ENCODE measurements around the gene EPB41L2. TPM values are rescaled to one million over a fixed set of nuclear protein-coding genes. Genes with fewer than 3 reads are reported as not detected.

The EPB41L2 gene
- total RNA-seq, 4 donors from 2014 or later: 60.1 to 87.2 (median 67.4) TPM

DNA sequence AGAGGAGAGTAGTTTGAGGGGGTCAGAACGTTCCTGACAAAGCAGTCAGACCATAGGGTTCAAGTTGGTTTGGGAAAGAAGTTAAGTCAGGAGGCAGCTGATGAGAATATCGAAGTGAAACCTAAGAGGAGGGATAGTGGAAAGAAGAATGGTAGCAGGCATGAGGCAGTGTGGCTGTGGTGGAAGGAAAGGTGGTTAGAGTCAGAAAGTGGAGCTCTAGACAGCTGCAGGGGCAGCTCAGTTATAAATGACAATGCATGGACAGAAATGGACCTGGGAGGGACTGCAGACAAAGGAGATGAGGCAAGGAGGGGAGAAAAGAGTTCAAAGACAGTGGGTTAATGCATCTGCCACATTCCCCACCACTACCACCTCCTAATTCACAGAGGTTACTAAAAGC lies 169.3 kb downstream of the EPB41L2 start:
- Histone ChIP-seq H3K36me3 (peaks cover 0 to 49% (median 13%) of the 10 kb centered on the region in 4 donors), H3K27me3 (no peaks in the 10 kb centered on the region), H3K27ac (replicated peaks in 1 of 4) (no peak overlapping the region), H3K9me3 (no peaks in the 10 kb centered on the region), H3K4me3 (no peak overlapping the region), H3K4me1 (peaks cover 0 to 9% (median 2%) of the 10 kb centered on the region in 4 donors)
- DNase-seq (ENCODE audit: extremely low spot score): no peak
- WGBS: 73% methylated on average over 2 of the region's 2 CpGs
- intact Hi-C loops (cut with DNase I): no loop called here
- TF ChIP-seq POLR2A (IDR thresholded peaks at IDR 0.05; ENCODE audit: low read depth) (no peak), EP300 (IDR thresholded peaks at IDR 0.05) (no peak), POLR2AphosphoS5 (IDR thresholded peaks at IDR 0.05) (no peak)
- TF ChIP-seq, protein P1, sequence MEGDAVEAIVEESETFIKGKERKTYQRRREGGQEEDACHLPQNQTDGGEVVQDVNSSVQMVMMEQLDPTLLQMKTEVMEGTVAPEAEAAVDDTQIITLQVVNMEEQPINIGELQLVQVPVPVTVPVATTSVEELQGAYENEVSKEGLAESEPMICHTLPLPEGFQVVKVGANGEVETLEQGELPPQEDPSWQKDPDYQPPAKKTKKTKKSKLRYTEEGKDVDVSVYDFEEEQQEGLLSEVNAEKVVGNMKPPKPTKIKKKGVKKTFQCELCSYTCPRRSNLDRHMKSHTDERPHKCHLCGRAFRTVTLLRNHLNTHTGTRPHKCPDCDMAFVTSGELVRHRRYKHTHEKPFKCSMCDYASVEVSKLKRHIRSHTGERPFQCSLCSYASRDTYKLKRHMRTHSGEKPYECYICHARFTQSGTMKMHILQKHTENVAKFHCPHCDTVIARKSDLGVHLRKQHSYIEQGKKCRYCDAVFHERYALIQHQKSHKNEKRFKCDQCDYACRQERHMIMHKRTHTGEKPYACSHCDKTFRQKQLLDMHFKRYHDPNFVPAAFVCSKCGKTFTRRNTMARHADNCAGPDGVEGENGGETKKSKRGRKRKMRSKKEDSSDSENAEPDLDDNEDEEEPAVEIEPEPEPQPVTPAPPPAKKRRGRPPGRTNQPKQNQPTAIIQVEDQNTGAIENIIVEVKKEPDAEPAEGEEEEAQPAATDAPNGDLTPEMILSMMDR (IDR thresholded peaks at IDR 0.05): no peak

DNA sequence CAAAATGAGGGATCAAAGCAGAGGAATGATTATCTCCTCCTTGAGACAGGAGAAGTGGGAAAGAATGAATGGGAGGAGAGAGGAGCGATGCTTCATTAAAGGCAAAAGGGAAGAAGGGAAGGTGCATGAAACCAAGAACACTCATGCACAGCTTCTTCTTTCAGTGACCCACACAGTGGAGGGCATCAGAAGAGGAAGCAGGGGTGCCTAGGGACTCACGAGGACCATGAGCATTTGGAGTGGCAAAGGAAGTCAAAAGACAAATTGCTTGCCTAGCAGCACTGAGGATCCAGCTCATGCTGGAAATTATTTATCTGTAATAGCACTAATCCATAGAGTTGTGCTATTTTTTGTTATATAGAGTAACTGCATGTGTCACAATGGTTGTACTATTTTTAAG lies 169.8 kb downstream of the EPB41L2 start:
- DNase-seq (ENCODE audit: extremely low spot score): no peak
- H3K4me1 ChIP-seq: peaks cover 0 to 9% (median 2%) of the 10 kb centered on the region in 4 donors
- no peaks in the 10 kb centered on the region for H3K27me3 ChIP-seq
- H3K9me3 ChIP-seq: no peaks in the 10 kb centered on the region
- H3K27ac ChIP-seq (replicated peaks in 1 of 4): no peak overlapping the region
- no peak for TF ChIP-seq POLR2AphosphoS5 (IDR thresholded peaks at IDR 0.05)
- TF ChIP-seq, protein P1 (IDR thresholded peaks at IDR 0.05): no peak
- TF ChIP-seq POLR2A (IDR thresholded peaks at IDR 0.05; ENCODE audit: low read depth): no peak
- no peak for TF ChIP-seq EP300 (IDR thresholded peaks at IDR 0.05)
- WGBS: 76% methylated on average over 2 of the region's 2 CpGs
- H3K36me3 ChIP-seq: peaks cover 0 to 46% (median 11%) of the 10 kb centered on the region in 4 donors
- intact Hi-C loops (cut with DNase I): no loop called here
- no peak overlapping the region for H3K4me3 ChIP-seq

DNA sequence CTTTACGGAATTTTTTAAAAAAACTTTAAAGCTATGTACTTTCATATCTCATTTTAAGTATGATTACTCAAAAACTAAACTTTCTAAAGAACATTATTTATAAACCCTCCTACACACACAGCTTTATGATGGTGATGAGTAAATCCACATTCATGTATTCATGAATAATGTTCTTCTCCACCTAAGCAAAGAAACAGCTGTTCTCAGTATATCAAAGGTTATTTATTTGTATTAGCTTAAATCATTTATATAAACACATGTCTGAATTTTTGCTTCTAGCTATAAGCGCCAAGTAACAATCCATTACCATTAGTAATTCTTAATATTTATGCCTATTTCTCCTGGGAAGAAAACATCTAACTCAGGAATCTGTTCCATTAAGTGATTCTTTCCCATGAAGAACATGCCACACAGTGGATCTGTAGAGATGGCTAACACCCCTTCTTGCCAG lies 172.5 kb downstream of the EPB41L2 start:
- Histone ChIP-seq H3K4me1 (peaks cover 0 to 7% (median 2%) of the 10 kb centered on the region in 4 donors), H3K9me3 (no peaks in the 10 kb centered on the region), H3K36me3 (peaks cover 0 to 45% (median 11%) of the 10 kb centered on the region in 4 donors), H3K27ac (replicated peaks in 1 of 4) (peak overlapping the region in 1 of 4 donors; percentile 6), H3K27me3 (no peaks in the 10 kb centered on the region), H3K4me3 (no peak overlapping the region)
- DNase-seq (ENCODE audit: extremely low spot score): no peak
- intact Hi-C loops (cut with DNase I): no loop called here
- TF ChIP-seq POLR2A (IDR thresholded peaks at IDR 0.05; ENCODE audit: low read depth) (no peak), EP300 (IDR thresholded peaks at IDR 0.05) (no peak)
- 48% methylated on average over 2 of the region's 2 CpGs for WGBS

DNA sequence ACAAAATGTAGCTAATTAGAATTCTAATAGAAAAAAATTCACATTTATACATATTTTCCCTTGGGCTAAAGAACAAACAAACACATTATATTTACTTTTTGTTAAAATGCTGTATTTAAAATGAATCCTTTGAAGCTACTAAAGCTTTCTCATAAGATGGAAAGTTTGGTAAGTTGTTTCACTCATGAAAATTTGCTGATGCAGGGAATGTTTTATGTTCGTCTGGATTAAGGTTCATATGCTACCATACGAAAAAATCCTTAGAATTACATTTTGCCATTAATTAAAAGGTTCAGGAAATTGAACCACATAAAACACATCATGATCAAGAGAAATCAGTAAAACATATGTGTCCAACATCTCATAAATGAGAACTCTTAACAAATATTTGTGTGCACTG lies 173.6 kb downstream of the EPB41L2 start:
- H3K4me1 ChIP-seq: peaks cover 0 to 5% (median 2%) of the 10 kb centered on the region in 4 donors
- no peaks in the 10 kb centered on the region for H3K9me3 ChIP-seq
- no peak overlapping the region for H3K27ac ChIP-seq (replicated peaks in 1 of 4)
- no peak overlapping the region for H3K4me3 ChIP-seq
- no peaks in the 10 kb centered on the region for H3K27me3 ChIP-seq
- DNase-seq (ENCODE audit: extremely low spot score): no peak
- H3K36me3 ChIP-seq: peaks cover 0 to 41% (median 14%) of the 10 kb centered on the region in 4 donors
- no peak for TF ChIP-seq POLR2AphosphoS5 (IDR thresholded peaks at IDR 0.05)
- TF ChIP-seq, protein P1 (IDR thresholded peaks at IDR 0.05): no peak
- TF ChIP-seq EP300 (IDR thresholded peaks at IDR 0.05): no peak
- TF ChIP-seq POLR2A (IDR thresholded peaks at IDR 0.05; ENCODE audit: low read depth): no peak
- 93% methylated on average over 2 of the region's 2 CpGs for WGBS
- intact Hi-C loops (cut with DNase I): loop anchor here (5.0 kb wide), 1 partner anchor 173 kb away; the partner anchor contains the start of gene EPB41L2

DNA sequence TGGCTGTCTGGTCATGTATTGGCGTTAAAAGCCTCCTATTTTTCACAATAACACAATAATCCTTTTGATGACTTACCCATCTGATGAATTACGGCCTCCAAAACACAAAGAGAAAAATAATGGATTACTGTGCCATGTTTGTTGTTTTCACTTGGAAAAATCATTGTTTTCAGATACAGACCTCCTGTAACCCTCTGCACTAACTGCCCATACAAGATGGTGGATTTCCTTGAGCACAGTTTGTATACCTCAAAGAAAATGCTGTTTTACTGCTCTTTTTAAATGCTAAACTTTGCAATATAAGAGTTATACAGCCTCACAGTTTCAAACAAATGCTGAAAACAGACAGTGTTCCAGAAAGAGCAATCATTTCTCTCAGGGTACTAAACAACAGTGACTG lies 174.8 kb downstream of the EPB41L2 start:
- Histone ChIP-seq H3K36me3 (peaks cover 0 to 37% (median 17%) of the 10 kb centered on the region in 4 donors), H3K9me3 (no peaks in the 10 kb centered on the region), H3K4me3 (no peak overlapping the region), H3K4me1 (peaks cover 0 to 5% (median 2%) of the 10 kb centered on the region in 4 donors), H3K27ac (replicated peaks in 1 of 4) (no peak overlapping the region), H3K27me3 (no peaks in the 10 kb centered on the region)
- TF ChIP-seq EP300 (IDR thresholded peaks at IDR 0.05) (no peak), POLR2A (IDR thresholded peaks at IDR 0.05; ENCODE audit: low read depth) (no peak), POLR2AphosphoS5 (IDR thresholded peaks at IDR 0.05) (no peak)
- TF ChIP-seq, protein P1 (IDR thresholded peaks at IDR 0.05): no peak
- no peak for DNase-seq (ENCODE audit: extremely low spot score)
- WGBS: 78% methylated on average over 2 of the region's 2 CpGs
- intact Hi-C loops (cut with DNase I): loop anchor here (5.0 kb wide), 1 partner anchor 174 kb away; the partner anchor contains the start of gene EPB41L2

Data from esophagus muscularis mucosa (tissue), 4 donors.